HG03558 (cell line): ENCODE results near the gene TRIM69.
A peak's percentile ranks its signal among the peaks of the same experiment; 100 is the strongest.
"Not testable (repeated sequence)": the region's sequence is repeated elsewhere in the genome, so short reads cannot be mapped to it uniquely, and the experiment has no call there.

Experiments used
- ATAC-seq: cut with Tn5 transposase; IDR thresholded peaks from one replicate; pipeline ENCODE4 v1.9.1; 2021; ENCODE audit warnings: moderate number of reproducible peaks; ENCODE audit not compliant: unreplicated experiment; ENCODE audit errors: extremely low read depth

Gene TRIM69

GRCh38 chr15:44736181-44736765, at the start of gene TRIM69:
Gene TRIM69 (plus strand): TSS chr15:44736528. CDS start chr15:44736705, 177 bp downstream.
- ATAC-seq: no peak

GRCh38 chr15:44689318-44689717, 47.0 kb upstream of the TRIM69 start:
- ATAC-seq: not testable (repeated sequence)

- not testable (repeated sequence) for ATAC-seq
Measured at GRCh38 chr15:44690245-44690644, 46.1 kb upstream of the TRIM69 start.

GRCh38 chr15:44692659-44693058, 43.7 kb upstream of the TRIM69 start:
- ATAC-seq: no peak

- no peak for ATAC-seq
Measured at GRCh38 chr15:44694416-44694815, 41.9 kb upstream of the TRIM69 start.

GRCh38 chr15:44695294-44695693, 41.0 kb upstream of the TRIM69 start:
- no peak for ATAC-seq

- no peak for ATAC-seq
Measured at GRCh38 chr15:44697014-44697413, 39.3 kb upstream of the TRIM69 start.

GRCh38 chr15:44698641-44699040, 37.7 kb upstream of the TRIM69 start:
- ATAC-seq: no peak

GRCh38 chr15:44700676-44701075, 35.7 kb upstream of the TRIM69 start:
- ATAC-seq: not testable (repeated sequence)

GRCh38 chr15:44705986-44706385, 30.3 kb upstream of the TRIM69 start:
- ATAC-seq: no peak

- ATAC-seq: no peak
Measured at GRCh38 chr15:44706401-44706800, 29.9 kb upstream of the TRIM69 start.

GRCh38 chr15:44706946-44707636, 29.2 kb upstream of the TRIM69 start:
- no peak for ATAC-seq

- no peak for ATAC-seq
Measured at GRCh38 chr15:44710236-44711095, 25.9 kb upstream of the TRIM69 start.

- ATAC-seq: peak; percentile 74
Measured at GRCh38 chr15:44711096-44711742, 25.1 kb upstream of the TRIM69 start, which contains the start of the genes B2M and PATL2. Gene B2M (plus strand): TSS chr15:44711517. CDS start chr15:44711547, 30 bp downstream. Gene PATL2 (minus strand): TSS chr15:44711323. CDS start chr15:44676490, 34,833 bp downstream.

GRCh38 chr15:44711743-44712345, 24.5 kb upstream of the TRIM69 start:
- ATAC-seq: no peak

GRCh38 chr15:44712346-44713005, 23.9 kb upstream of the TRIM69 start:
- no peak for ATAC-seq

- no peak for ATAC-seq
Measured at GRCh38 chr15:44713006-44713966, 23.0 kb upstream of the TRIM69 start.

- ATAC-seq: no peak
Measured at GRCh38 chr15:44715142-44715796, 21.1 kb upstream of the TRIM69 start.
